ENCODE data around the gene HECTD1. TPM values are rescaled to one million over a fixed set of nuclear protein-coding genes. Genes with fewer than 3 reads are reported as not detected.
"Not testable (repeated sequence)": the region's sequence is repeated elsewhere in the genome, so short reads cannot be mapped to it uniquely, and the experiment has no call there.

The HECTD1 gene
- total RNA-seq, 1 donor from 2014 or later, result 151 TPM

GRCh38 chr14:31080484-31080883 is 127.1 kb downstream of the HECTD1 start:
- ATAC-seq, result no peak
- no peak for DNase-seq (ENCODE audit: missing footprints)
- intact Hi-C loops (cut with DNase I), result no loop called here

- no peak for ATAC-seq
- DNase-seq (ENCODE audit: missing footprints), result no peak
- intact Hi-C loops (cut with DNase I), result no loop called here
Observed at GRCh38 chr14:31080056-31080455, 127.5 kb downstream of the HECTD1 start.

GRCh38 chr14:31078766-31079165 is 128.8 kb downstream of the HECTD1 start:
- no peak for ATAC-seq
- intact Hi-C loops (cut with DNase I), result no loop called here
- no peak for DNase-seq (ENCODE audit: missing footprints)

- DNase-seq (ENCODE audit: missing footprints) (no peak), ATAC-seq (no peak)
- intact Hi-C loops (cut with DNase I), result no loop called here
Observed at GRCh38 chr14:31075144-31075543, 132.4 kb downstream of the HECTD1 start.

GRCh38 chr14:31071151-31071550 is 136.4 kb downstream of the HECTD1 start:
- DNase-seq (ENCODE audit: missing footprints) (no peak), ATAC-seq (no peak)
- intact Hi-C loops (cut with DNase I), result no loop called here

- no peak for DNase-seq (ENCODE audit: missing footprints)
- intact Hi-C loops (cut with DNase I), result no loop called here
- ATAC-seq, result no peak
Observed at GRCh38 chr14:31070431-31070830, 137.2 kb downstream of the HECTD1 start.

GRCh38 chr14:31069343-31069742 is 138.2 kb downstream of the HECTD1 start:
- intact Hi-C loops (cut with DNase I), result no loop called here
- ATAC-seq, result no peak
- DNase-seq (ENCODE audit: missing footprints), result no peak

GRCh38 chr14:31068235-31068634 is 139.4 kb downstream of the HECTD1 start:
- ATAC-seq (peak; percentile 50), DNase-seq (ENCODE audit: missing footprints) (no peak)
- intact Hi-C loops (cut with DNase I), result no loop called here

- intact Hi-C loops (cut with DNase I); DNase-seq (ENCODE audit: missing footprints); ATAC-seq: not testable (repeated sequence)
Observed at GRCh38 chr14:31062908-31063307, 144.7 kb downstream of the HECTD1 start.

GRCh38 chr14:31060253-31060875 is 147.2 kb downstream of the HECTD1 start:
- no peak for ATAC-seq
- no peak for DNase-seq (ENCODE audit: missing footprints)
- intact Hi-C loops (cut with DNase I), result no loop called here

GRCh38 chr14:31059152-31059924 is 148.3 kb downstream of the HECTD1 start:
- peak; percentile 94 for ATAC-seq
- no peak for DNase-seq (ENCODE audit: missing footprints)
- intact Hi-C loops (cut with DNase I), result no loop called here

- DNase-seq (ENCODE audit: missing footprints) (no peak), ATAC-seq (no peak)
- intact Hi-C loops (cut with DNase I), result no loop called here
Observed at GRCh38 chr14:31057701-31058364, 149.8 kb downstream of the HECTD1 start.

GRCh38 chr14:31057035-31057434 is 150.6 kb downstream of the HECTD1 start:
- DNase-seq (ENCODE audit: missing footprints), result no peak
- ATAC-seq, result no peak

GRCh38 chr14:31052905-31053586 is 154.5 kb downstream of the HECTD1 start:
- intact Hi-C loops (cut with DNase I), result not testable (repeated sequence)

More at GRCh38 chr14:31057035-31057434, 150.6 kb downstream of the HECTD1 start:
- intact Hi-C loops (cut with DNase I), result no loop called here

GRCh38 chr14:31051511-31051910 is 156.1 kb downstream of the HECTD1 start:
- ATAC-seq, result no peak
- DNase-seq (ENCODE audit: missing footprints), result no peak
- intact Hi-C loops (cut with DNase I), result no loop called here

More at GRCh38 chr14:31052905-31053586, 154.5 kb downstream of the HECTD1 start:
- ATAC-seq (peak; percentile 82), DNase-seq (ENCODE audit: missing footprints) (peak; percentile 87)

GRCh38 chr14:31051023-31051422 is 156.6 kb downstream of the HECTD1 start:
- no peak for DNase-seq (ENCODE audit: missing footprints)
- ATAC-seq, result no peak

More at GRCh38 chr14:31051023-31051422, 156.6 kb downstream of the HECTD1 start:
- intact Hi-C loops (cut with DNase I), result no loop called here
